Kidney (tissue), 14 donors: Measurements from ENCODE around the gene CLEC4E. TPM values are rescaled to one million over a fixed set of nuclear protein-coding genes. Genes with fewer than 3 reads are reported as not detected.
"Not testable (repeated sequence)": the region's sequence is repeated elsewhere in the genome, so short reads cannot be mapped to it uniquely, and the experiment has no call there.

ENCODE experiments used
- DNase-seq, 5 donors: peaks; one replicate each; pipeline ENCODE4 v3.0.0-alpha.2; 2013 to 2020
- FAIRE-seq: peaks from 2 replicates; lab custom pipeline; 2012; peaks lifted over from hg19 to GRCh38; lab: Jason Lieb, UNC
- H3K27ac ChIP-seq, 2 donors: one replicate each; pipeline ENCODE4 v1.7.0; 2013; ENCODE audit warnings: low read depth in 2 of 2, low read length in 2 of 2, inconsistent platforms in 1 of 2
- H3K27me3 ChIP-seq: one replicate; pipeline ENCODE4 v1.7.1; 2013; ENCODE audit warnings: low read length, inconsistent platforms; ENCODE audit not compliant: control insufficient read depth, insufficient read depth
- H3K36me3 ChIP-seq, 3 donors: one replicate each; pipeline versions ENCODE4 v1.7.0 to v1.7.1; 2013; ENCODE audit warnings: low read length in 3 of 3, control low read depth in 1 of 3, inconsistent platforms in 1 of 3; ENCODE audit not compliant: insufficient read depth in 3 of 3, control insufficient read depth in 2 of 3
- H3K4me1 ChIP-seq, 3 donors: one replicate each; pipeline versions ENCODE4 v1.7.0 to v1.7.1; 2013; ENCODE audit warnings: low read length in 3 of 3, inconsistent platforms in 1 of 3, low read depth in 1 of 3; ENCODE audit not compliant: control insufficient read depth in 2 of 3, insufficient read depth in 2 of 3
- H3K4me3 ChIP-seq, 3 donors: one replicate each; pipeline versions ENCODE4 v1.7.0 to v1.8.1; 2013; ENCODE audit warnings: low read length in 3 of 3, control low read depth in 1 of 3, inconsistent platforms in 1 of 3
- H3K9ac ChIP-seq, 3 donors: one replicate each; pipeline versions ENCODE4 v1.7.0 to v1.7.1; 2013; ENCODE audit warnings: low read length in 3 of 3, control low read depth in 1 of 3, inconsistent platforms in 1 of 3
- H3K9me3 ChIP-seq, 3 donors: one replicate each; pipeline versions ENCODE4 v1.7.0 to v1.7.1; 2013; ENCODE audit warnings: low read length in 3 of 3, control low read depth in 1 of 3, inconsistent platforms in 1 of 3; ENCODE audit not compliant: control insufficient read depth in 2 of 3, insufficient read depth in 1 of 3
- intact Hi-C: fragments of 100-400 bp; cut with DNase I; formaldehyde crosslinking; loops from one replicate; pipeline ENCODE4 v1.11.1; 2022
- polyA plus RNA-seq: library from polyadenylated mRNA; stranded (reverse); fragments of 350-450 nt; fragmentation: Illumina TruSeq; extraction: RNeasy Lipid Tissue Mini Kit (QIAGEN cat#74804); gene quantifications from one replicate; pipeline ENCODE4 v1.2.3, GENCODE V29; 2014; ENCODE audit warnings: low read depth, low replicate concordance; ENCODE audit not compliant: insufficient read depth
- total RNA-seq: library from RNA; stranded (reverse); fragmentation: NEBNext Ultra II Directional; extraction: Animal tissue kit (Norgen Biotek cat#: 25700); gene quantifications from one replicate; pipeline ENCODE4 v1.2.1, GENCODE V29; 2021
- TF ChIP-seq, protein P1 (sequence below): IDR thresholded peaks from 3 replicates; pipeline ENCODE4 v1.5.1; 2012; ENCODE audit warnings: mild to moderate bottlenecking, moderate library complexity, borderline replicate concordance; ENCODE audit not compliant: insufficient read depth; ENCODE audit errors: extremely low read depth
- donor health status: control.
- donor health status: control.
- donor health status: control.
- donor health status: control.
- donor health status: control.
- donor health status: DM: yes; HTN: yes; CAD: no.
- donor health status: Normal renal cell carcinoma (clear cell type).

The CLEC4E gene
- total and polyA plus RNA-seq, 2 donors from 2014 or later = 0.88 to 4.3 TPM

DNA sequence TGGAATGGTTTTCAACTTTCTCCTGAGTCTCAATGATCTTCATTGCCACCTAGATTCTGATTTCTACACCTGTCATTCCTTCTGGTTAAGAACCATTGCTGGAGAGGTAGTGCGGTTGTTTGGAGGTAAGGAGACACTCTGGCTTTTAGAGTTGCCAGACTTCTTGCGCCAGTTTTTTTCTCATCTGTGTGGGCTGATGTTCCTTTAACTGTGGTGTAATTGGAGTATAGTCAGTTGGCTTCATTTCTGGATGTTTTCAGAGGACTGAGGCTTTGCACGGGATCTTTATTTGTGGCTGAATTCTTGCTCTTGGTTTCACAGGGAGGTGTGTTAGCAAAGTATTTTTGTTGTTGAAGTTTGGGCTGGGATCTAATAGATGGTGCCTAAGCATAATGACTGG is 33.1 kb downstream of the CLEC4E start:
- H3K4me3 ChIP-seq = no peak overlapping the region

DNA sequence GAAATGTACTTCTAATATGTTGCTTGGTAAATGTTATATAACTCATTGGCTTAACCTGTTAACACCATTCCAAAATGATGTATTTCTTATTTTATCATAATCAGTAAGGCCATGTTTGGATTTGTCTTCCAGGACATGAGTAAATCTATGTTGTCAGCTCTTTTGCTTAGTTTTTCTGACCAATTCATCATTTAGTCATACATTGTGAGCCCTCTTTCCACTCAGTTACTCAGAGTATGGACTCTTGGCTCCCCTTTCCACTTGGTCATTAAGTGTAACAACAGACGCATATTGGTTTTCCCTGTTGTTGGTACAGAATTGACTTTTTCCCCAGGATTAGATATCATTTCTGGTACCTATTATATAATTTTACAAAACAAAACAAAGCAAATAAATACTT is 36.4 kb downstream of the CLEC4E start:
- intact Hi-C loops = no loop called here
- DNase-seq = no peak
- no peaks in the 10 kb centered on the region for H3K27me3 ChIP-seq
- no peaks in the 10 kb centered on the region for H3K9me3 ChIP-seq
- TF ChIP-seq, protein P1, sequence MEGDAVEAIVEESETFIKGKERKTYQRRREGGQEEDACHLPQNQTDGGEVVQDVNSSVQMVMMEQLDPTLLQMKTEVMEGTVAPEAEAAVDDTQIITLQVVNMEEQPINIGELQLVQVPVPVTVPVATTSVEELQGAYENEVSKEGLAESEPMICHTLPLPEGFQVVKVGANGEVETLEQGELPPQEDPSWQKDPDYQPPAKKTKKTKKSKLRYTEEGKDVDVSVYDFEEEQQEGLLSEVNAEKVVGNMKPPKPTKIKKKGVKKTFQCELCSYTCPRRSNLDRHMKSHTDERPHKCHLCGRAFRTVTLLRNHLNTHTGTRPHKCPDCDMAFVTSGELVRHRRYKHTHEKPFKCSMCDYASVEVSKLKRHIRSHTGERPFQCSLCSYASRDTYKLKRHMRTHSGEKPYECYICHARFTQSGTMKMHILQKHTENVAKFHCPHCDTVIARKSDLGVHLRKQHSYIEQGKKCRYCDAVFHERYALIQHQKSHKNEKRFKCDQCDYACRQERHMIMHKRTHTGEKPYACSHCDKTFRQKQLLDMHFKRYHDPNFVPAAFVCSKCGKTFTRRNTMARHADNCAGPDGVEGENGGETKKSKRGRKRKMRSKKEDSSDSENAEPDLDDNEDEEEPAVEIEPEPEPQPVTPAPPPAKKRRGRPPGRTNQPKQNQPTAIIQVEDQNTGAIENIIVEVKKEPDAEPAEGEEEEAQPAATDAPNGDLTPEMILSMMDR = no peak
- H3K9ac ChIP-seq = no peak overlapping the region
- FAIRE-seq = no peak
- H3K4me3 ChIP-seq = no peak overlapping the region
- no peaks in the 10 kb centered on the region for H3K36me3 ChIP-seq
- no peak overlapping the region for H3K27ac ChIP-seq
- no peaks in the 10 kb centered on the region for H3K4me1 ChIP-seq

More for the DNA sequence above, 33.1 kb downstream of the CLEC4E start:
- DNase-seq (no peak), FAIRE-seq (no peak)
- Histone ChIP-seq H3K27ac (no peak overlapping the region), H3K9ac (no peak overlapping the region), H3K27me3 (no peaks in the 10 kb centered on the region), H3K9me3 (no peaks in the 10 kb centered on the region), H3K4me1 (no peaks in the 10 kb centered on the region), H3K36me3 (no peaks in the 10 kb centered on the region)
- intact Hi-C loops = no loop called here
- TF ChIP-seq, protein P1 = no peak

DNA sequence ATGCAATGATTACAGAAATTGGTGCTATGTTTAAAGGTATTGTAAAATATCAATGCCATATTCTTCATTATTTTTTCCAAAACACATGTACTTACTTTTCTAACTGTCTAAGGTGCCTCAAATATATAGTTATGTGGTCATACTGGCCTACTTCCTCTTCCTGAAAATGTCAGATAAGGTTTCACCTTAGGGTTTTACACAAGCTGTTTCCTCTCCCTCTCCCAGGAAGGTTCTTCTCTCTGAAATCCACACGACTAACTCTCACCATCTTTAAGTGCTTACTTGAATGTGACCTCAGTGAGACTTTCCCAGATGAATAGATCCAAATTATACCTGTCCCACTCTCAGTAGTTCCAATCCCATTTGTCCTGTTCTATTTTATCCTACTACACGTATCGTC is 39.0 kb downstream of the CLEC4E start:
- FAIRE-seq = no peak
- intact Hi-C loops = no loop called here
- Histone ChIP-seq H3K4me1 (no peaks in the 10 kb centered on the region), H3K4me3 (no peak overlapping the region), H3K9ac (no peak overlapping the region), H3K9me3 (no peaks in the 10 kb centered on the region), H3K27me3 (no peaks in the 10 kb centered on the region), H3K36me3 (no peaks in the 10 kb centered on the region), H3K27ac (no peak overlapping the region)
- DNase-seq = no peak
- TF ChIP-seq, protein P1 = no peak

DNA sequence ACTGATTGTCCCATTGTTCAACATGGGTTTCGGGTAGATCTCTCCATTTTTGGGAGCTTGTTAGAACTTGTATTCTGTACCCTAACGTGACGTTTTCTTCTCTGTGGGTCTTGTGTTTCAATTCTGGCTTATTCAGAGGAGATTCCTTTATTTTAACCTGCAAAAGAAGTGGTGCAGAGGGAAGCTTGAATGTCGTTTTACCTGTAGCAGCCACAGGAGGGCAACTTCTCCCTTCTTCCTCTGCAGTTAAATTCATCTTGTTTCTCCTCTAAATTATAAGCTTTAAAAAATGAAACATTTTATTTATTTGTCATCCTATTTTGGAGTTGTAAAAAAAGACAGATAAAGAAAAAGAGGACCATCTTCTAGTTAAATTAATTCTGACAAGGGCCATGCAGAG is 41.1 kb downstream of the CLEC4E start:
- no peaks in the 10 kb centered on the region for H3K4me1 ChIP-seq
- FAIRE-seq (no peak), DNase-seq (no peak)
- H3K27ac ChIP-seq = no peak overlapping the region
- H3K4me3 ChIP-seq = no peak overlapping the region
- TF ChIP-seq, protein P1 = no peak
- intact Hi-C loops = no loop called here
- H3K9ac ChIP-seq = no peak overlapping the region
- H3K9me3 ChIP-seq = no peaks in the 10 kb centered on the region
- no peaks in the 10 kb centered on the region for H3K36me3 ChIP-seq
- H3K27me3 ChIP-seq = no peaks in the 10 kb centered on the region

DNA sequence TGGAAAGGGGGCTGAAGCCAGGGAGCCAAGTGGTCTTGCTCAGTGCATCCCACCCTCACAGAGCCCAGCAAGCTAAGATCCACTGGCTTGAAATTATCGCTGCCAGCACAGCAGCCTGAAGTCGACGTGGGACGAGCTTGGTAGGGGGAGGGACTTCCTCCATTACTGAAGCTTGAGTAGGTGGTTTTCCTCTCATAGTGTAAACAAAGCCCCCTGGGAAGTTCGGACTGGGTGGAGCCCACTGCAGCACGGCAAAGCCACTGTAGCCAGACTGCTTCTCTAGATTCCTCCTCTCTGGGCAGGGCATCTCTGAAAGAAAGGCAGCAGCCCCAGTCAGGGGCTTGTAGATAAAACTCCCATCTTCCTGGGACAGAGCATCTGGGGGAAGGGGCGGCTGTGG is 44.6 kb downstream of the CLEC4E start:
- intact Hi-C loops, H3K9me3 ChIP-seq, DNase-seq, H3K4me1 ChIP-seq, H3K9ac ChIP-seq, H3K36me3 ChIP-seq, FAIRE-seq, H3K4me3 ChIP-seq, H3K27me3 ChIP-seq, H3K27ac ChIP-seq: not testable (repeated sequence)

DNA sequence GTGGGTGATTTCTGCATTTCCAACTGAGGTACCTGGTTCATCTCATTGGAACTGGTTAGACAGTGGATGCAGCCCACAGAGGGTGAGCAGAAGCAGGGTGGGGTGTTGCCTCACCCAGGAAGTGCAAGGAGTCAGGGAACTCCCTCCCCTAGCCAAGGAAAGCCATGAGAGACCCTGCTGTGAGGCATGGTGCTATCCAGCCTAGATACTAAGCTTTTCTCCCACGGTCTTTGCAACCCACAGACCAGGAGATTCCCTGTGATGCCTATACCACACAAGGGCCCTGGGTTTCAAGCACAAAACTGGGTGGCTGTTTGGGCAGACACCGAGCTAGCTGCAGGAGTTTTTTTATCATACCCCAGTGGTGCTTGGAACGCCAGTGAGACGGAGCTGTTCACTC is 45.0 kb downstream of the CLEC4E start:
- H3K27me3 ChIP-seq, FAIRE-seq, H3K27ac ChIP-seq, H3K4me1 ChIP-seq, intact Hi-C loops, H3K9ac ChIP-seq, DNase-seq, H3K36me3 ChIP-seq, H3K4me3 ChIP-seq, H3K9me3 ChIP-seq: not testable (repeated sequence)
